Vagina (tissue), 2 donors: Measurements from ENCODE around the gene SRGAP3.

ENCODE experiments used
- POLR2AphosphoS5 ChIP-seq, 2 donors: sonication (generic); formaldehyde crosslinking; IDR thresholded peaks; one replicate each; pipeline ENCODE4 v1.9.0; 2017; ENCODE audit warnings: antibody characterized with exemption in 2 of 2, mild to moderate bottlenecking in 2 of 2, low read depth in 1 of 2; ENCODE audit not compliant: insufficient read depth in 1 of 2
- TF ChIP-seq, protein P1 (sequence below), 3 experiments: fragments of 450-650 bp in 2 of 3; fragments of 200-600 bp in 1 of 3; sonication (generic) in 1 of 3; IDR thresholded peaks; one replicate each; pipeline ENCODE4 v1.5.1; 2017 to 2019; ENCODE audit warnings: antibody characterized with exemption in 3 of 3, mild to moderate bottlenecking in 2 of 3, moderate library complexity in 2 of 3

DNA sequence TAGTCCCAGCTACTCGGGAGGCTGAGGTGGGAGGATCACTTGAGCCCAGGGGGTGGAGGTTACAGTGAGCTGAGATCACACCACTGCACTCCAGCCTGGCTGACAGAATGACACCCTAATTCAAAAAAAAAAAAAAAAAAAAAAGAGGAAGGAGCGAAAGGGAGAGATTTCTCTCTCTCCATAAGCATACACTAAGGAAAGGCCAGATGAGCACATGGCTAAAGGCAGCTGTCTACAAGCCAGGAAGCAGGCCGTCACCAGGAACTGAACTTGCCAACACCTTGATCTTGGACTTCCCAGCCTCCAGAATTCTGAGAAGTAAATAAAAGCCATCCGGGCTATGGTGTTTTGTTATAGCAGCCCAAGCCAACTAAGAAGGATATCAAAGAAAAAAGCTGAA lies 7.5 kb downstream of the SRGAP3 start:
- TF ChIP-seq, protein P1, sequence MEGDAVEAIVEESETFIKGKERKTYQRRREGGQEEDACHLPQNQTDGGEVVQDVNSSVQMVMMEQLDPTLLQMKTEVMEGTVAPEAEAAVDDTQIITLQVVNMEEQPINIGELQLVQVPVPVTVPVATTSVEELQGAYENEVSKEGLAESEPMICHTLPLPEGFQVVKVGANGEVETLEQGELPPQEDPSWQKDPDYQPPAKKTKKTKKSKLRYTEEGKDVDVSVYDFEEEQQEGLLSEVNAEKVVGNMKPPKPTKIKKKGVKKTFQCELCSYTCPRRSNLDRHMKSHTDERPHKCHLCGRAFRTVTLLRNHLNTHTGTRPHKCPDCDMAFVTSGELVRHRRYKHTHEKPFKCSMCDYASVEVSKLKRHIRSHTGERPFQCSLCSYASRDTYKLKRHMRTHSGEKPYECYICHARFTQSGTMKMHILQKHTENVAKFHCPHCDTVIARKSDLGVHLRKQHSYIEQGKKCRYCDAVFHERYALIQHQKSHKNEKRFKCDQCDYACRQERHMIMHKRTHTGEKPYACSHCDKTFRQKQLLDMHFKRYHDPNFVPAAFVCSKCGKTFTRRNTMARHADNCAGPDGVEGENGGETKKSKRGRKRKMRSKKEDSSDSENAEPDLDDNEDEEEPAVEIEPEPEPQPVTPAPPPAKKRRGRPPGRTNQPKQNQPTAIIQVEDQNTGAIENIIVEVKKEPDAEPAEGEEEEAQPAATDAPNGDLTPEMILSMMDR (IDR thresholded peaks at IDR 0.05) = no peak
- no peak for TF ChIP-seq POLR2AphosphoS5 (IDR thresholded peaks at IDR 0.05; ENCODE audit: insufficient read depth in 1 of 2, low read depth in 1 of 2)
